GM19043 (cell line): ENCODE data around the gene DRD3.

Source experiments
- ATAC-seq: cut with Tn5 transposase; IDR thresholded peaks from one replicate; pipeline ENCODE4 v1.9.1; 2021; ENCODE audit warnings: low read depth; ENCODE audit not compliant: unreplicated experiment

The DRD3 gene

DNA sequence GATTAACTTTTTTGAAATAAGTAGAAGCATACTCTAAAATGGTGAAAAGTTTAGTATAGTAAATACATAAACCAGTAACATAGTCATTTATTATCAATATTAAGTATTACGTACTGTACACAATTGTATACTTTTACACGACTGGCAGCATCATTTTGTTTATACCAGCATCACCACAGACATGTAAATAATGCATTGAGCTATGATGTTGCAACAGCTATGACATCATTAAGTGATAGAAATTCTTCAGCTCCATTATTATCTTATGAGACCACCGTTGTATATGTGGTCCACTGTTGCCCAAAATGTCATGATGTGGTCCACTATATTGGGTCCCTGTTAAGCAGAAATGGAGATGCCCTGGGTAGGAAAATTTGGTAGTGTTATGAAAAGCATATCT lies 51.3 kb downstream of the DRD3 start:
- ATAC-seq = no peak

DNA sequence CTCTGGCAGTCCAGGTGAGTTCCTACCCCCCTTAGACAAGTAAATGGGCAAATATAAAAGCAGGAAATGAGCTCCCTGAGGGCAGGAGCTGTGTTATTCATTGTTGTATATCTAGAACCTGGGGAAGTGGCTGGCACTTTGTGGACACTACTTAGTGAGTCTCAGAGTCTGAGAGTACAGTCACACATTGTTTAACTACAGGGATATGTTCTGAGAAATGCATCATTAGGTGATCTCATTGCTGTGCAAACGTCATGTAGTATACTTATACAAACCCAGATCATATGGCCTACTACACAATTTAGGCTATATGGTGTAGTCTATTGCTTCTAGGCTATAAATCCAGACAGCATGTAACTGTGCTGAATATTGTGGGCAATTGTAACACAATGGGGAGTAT lies 52.4 kb downstream of the DRD3 start:
- ATAC-seq = no peak

GRCh38 chr3:114122027-114122709 lies 56.7 kb downstream of the DRD3 start:
- ATAC-seq = no peak

DNA sequence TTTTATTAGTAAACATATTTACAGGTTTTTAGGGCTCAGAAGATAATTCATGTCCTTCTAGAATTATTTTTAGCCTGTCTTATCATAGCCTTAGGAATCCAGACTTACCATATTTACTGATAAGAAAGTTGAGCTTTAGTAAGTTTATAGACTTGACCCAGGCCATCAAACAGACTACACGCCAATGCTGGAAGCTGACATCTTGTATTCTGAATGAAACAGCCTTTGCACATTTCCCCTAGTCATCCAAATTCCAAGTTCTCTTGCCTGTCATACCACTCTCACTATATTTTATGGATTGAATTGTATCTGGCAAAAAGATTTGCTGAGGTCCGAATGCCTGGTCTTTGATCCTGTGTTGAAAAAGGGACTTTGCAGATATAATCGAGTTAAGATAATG lies 58.6 kb downstream of the DRD3 start:
- ATAC-seq = no peak

GRCh38 chr3:114119776-114120175 lies 59.1 kb downstream of the DRD3 start:
- no peak for ATAC-seq

GRCh38 chr3:114115143-114115542 lies 63.7 kb downstream of the DRD3 start:
- ATAC-seq = no peak

- no peak for ATAC-seq
Observed at GRCh38 chr3:114114719-114115118, 64.1 kb downstream of the DRD3 start.

- no peak for ATAC-seq
Observed at GRCh38 chr3:114112696-114113095, 66.2 kb downstream of the DRD3 start.

DNA sequence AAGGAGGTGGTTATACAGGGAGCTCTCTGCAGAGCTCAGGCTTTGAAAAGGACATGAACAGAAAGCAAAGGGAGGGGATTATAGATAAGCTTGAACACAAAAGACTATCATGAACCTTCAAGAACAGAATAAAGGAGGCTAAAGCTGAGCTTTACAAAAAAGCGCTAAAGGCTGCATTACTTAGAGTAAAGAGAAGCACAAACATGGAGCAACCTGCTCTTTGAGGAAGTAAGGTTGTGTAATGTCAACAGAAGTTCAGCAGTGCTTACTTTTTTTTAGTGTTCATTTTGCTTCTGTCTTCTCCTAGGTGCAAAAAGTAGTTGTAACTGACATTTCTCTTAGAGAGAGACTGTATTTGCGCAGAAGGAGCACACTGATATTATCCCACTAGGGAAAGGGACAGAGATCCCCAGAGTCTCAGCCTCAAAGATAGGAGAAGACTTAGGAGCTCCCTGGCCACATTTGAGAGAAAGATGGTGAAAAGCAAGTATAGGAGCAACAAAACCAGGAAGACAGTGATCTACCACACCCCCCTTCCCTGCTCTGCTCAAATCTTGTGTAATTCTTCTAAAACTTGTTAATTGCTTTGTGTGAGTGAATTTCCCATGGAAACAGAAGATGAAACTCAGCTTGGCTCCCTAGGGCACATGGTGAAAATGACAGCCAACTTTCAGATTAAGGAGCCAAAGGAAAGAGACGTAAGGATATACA lies 67.6 kb downstream of the DRD3 start:
- ATAC-seq = no peak

- ATAC-seq = no peak
Observed at GRCh38 chr3:114110439-114110838, 68.4 kb downstream of the DRD3 start.

- ATAC-seq = no peak
Observed at GRCh38 chr3:114108137-114108536, 70.7 kb downstream of the DRD3 start.

GRCh38 chr3:114104414-114104813 lies 74.4 kb downstream of the DRD3 start:
- ATAC-seq = no peak

- ATAC-seq = no peak
Observed at GRCh38 chr3:114103858-114104257, 75.0 kb downstream of the DRD3 start.

DNA sequence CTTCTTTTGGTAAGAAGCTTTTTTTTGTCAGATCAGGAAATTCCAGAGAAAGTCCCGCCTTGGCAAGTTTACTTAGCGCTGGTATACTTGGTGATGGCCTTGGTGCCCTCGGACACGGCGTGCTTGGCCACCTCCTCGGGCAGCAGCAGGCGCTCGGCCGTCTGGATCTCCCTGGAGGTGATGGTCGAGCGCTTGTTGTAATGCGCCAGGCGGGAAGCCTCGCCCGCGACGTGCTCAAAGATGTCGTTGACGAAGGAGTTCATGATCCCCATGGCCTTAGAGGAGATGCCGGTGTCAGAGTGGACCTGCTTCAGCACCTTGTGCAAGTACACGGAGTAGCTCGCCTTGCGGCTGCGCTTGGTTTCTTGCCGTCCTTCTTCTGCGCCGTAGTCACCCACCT lies 75.7 kb downstream of the DRD3 start:
- no peak for ATAC-seq

DNA sequence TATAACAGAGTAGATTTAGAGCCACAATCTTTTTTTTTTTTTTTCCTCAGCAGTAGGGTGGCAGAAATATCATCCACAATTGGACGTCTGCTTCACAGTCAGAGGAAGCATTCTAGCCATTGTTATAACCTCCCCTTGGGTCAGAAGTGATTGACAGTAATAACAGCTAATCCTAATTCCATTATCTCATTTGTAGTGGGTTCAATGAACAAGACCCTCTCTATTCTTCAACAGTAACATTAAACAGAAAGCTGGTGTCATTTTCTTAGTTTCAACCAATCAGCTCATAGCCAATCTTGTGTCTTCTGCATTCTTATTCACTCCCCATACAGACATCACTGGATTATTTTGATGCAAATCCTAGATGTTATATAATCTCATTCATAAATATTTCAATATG lies 77.8 kb downstream of the DRD3 start:
- ATAC-seq = no peak

GRCh38 chr3:114095796-114096195 lies 83.1 kb downstream of the DRD3 start:
- no peak for ATAC-seq

DNA sequence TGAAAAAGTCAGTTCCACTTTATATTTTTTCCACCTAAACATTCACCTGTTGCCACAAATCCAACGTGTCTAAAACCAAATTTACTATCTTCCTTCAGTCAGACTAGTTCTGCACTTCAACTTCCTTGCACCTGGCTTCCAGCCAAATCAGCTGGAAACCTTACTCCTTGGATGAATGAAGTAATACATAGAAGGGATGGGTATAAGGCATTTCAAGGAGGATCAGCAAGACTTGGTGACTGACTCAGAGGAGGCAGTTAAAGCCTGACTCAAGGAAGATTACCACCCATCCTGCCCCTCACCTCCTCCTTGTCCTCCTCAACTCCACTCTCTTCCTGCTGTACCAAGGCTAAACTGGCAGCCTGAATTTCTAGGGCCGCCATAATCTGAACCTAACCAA lies 85.3 kb downstream of the DRD3 start:
- no peak for ATAC-seq

DNA sequence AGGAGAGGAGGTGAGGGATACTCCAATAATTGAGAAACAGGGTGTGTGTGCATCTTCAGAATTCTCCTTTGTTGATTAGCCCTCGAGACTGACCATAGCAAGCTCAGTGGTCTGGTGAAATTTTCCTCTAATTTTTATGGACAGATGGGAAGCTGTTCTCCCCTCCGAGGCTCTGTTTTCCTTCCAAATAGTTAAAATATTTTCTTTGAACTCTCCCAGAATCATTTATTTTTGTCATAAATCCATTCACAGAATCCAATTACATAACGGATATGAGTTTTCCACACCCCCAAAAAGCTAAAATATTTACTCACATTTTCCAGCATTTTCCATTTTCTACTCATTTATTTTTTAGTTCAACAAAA lies 85.9 kb downstream of the DRD3 start:
- ATAC-seq = no peak

- ATAC-seq = no peak
Observed at GRCh38 chr3:114092151-114093015, 86.5 kb downstream of the DRD3 start.

DNA sequence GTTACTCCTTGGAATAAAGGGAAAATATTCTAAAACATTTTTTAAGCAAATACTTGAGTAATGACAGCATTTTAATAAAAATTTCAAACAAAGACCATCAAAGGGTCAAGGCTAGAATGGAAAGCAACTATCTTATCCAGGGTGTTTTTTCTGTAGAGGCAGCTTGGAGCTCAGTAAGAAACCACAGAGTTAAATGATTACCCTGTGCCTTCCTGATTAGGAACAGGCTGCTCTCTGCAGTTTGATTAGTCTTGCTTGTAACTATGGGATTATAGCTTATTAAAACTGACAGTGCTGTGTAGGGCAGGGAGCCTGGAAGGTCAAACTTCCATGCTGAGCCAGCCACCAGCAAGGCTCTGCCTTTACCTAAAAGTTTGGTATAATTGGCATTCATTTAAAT lies 89.2 kb downstream of the DRD3 start:
- ATAC-seq = no peak

GRCh38 chr3:114086356-114086755 lies 92.5 kb downstream of the DRD3 start:
- ATAC-seq = no peak

DNA sequence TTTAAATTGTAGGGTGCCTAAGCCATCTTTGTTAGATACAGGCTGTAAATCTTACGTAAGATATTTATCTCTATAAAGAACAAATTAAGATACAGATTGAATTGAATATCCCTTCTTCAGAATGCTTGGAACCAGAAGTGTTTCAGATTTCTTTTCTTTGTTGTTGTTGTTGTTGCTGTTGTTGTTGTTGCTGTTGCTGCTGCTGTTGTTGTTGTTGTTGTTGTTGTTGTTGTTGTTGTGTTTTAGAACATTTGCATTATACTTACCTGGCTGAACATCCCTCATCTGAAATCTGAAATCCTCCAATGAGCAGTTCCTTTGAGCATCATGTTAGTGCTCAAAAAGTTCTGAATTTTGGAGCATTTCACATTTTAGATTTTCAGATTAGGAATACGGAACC lies 95.7 kb downstream of the DRD3 start:
- ATAC-seq = no peak
